ENCODE results near the gene POU6F2. TPM values are rescaled to one million over a fixed set of nuclear protein-coding genes. Genes with fewer than 3 reads are reported as not detected.
A peak's percentile ranks its signal among the peaks of the same experiment; 100 is the strongest.

POU6F2 gene
- total and polyA plus RNA-seq, 9 of the 15 experiments (the other 6 are each of a cell fraction or from before 2014, with no cell fraction given), result 0.29 to 1.5 (median 0.96) TPM

GRCh38 chr7:39240864-39241263, 263.2 kb downstream of the POU6F2 start:
- no peak for TF ChIP-seq CEBPG (CRISPR knock-in tag; IDR thresholded peaks at IDR 0.05)
- TF ChIP-seq CEBPG (tag; conservative IDR thresholded peaks at IDR 0.05 in 1 of 2, IDR thresholded peaks at IDR 0.05 in 1 of 2), result peak in 1 of 2 experiments; percentile 38; a peak in 1 of 4 replicates
- TF ChIP-seq RBM22 (IDR thresholded peaks at IDR 0.05; ENCODE audit: low read depth, low read length, poor library complexity, severe bottlenecking), result no peak
- BruUV-seq (replicated peaks), result no TSS peak
- no peaks in the 10 kb centered on the region for H3K79me2 ChIP-seq (ENCODE audit: control insufficient read depth, insufficient read depth, low read length)
- 2% methylated on average over 3 of the region's 3 CpGs for WGBS (ENCODE audit: insufficient coverage, low coverage, missing lambda C conversion rate)
- no peak overlapping the region for H3K9ac ChIP-seq (ENCODE audit: insufficient read depth in 1 of 2, low read depth in 2 of 2, low read length in 2 of 2)
- intact Hi-C loops (cut with micrococcal nuclease) (no loop called here), in situ Hi-C loops (cut with MboI) (no loop called here)
- H3K27me3 ChIP-seq (ENCODE audit: control insufficient read depth in 2 of 2, insufficient read depth in 2 of 2, low read length in 2 of 2), result no peaks in the 10 kb centered on the region; a peak in 2 of 5 replicates
- ATAC-seq (no peak), FAIRE-seq (no peak), DNase-seq (ENCODE audit: extremely low read depth in 1 of 4, low spot score in 3 of 4) (no peak)
- peaks cover 0 to 6% of the 10 kb centered on the region in 2 experiments; a peak in 2 of 5 replicates for H3K4me1 ChIP-seq (replicated peaks in 1 of 2; ENCODE audit: control insufficient read depth in 2 of 2, insufficient read depth in 2 of 2, low read length in 2 of 2)
- POLR2A ChIA-PET, result interaction anchor here (1.5 kb wide), 1 partner anchor 17 kb away, joined by 4 read pairs; no protein-coding TSS in a partner anchor
- no peak overlapping the region for H3K27ac ChIP-seq (ENCODE audit: extremely low read depth, low read depth, low read length)
- CTCF ChIA-PET (ENCODE audit: low intra/inter-chr PET ratio), result no interaction called here
- no peak overlapping the region for H3K4me3 ChIP-seq
- no peaks in the 10 kb centered on the region for H3K9me1 ChIP-seq (ENCODE audit: control insufficient read depth, insufficient read depth, low read length)
- no peaks in the 10 kb centered on the region for H3K9me3 ChIP-seq (replicated peaks; ENCODE audit: control insufficient read depth, insufficient read depth, low read depth, low read length)
- no peaks in the 10 kb centered on the region for H4K20me1 ChIP-seq (replicated peaks; ENCODE audit: control insufficient read depth, insufficient read depth, low read length)
- no peak overlapping the region for H3K4me2 ChIP-seq (ENCODE audit: insufficient read depth, low read length)
- no peaks in the 10 kb centered on the region for H3K36me3 ChIP-seq (ENCODE audit: control insufficient read depth, insufficient read depth, low read length)
- no peak overlapping the region for H2AFZ ChIP-seq (ENCODE audit: low read depth, low read length)

DNA sequence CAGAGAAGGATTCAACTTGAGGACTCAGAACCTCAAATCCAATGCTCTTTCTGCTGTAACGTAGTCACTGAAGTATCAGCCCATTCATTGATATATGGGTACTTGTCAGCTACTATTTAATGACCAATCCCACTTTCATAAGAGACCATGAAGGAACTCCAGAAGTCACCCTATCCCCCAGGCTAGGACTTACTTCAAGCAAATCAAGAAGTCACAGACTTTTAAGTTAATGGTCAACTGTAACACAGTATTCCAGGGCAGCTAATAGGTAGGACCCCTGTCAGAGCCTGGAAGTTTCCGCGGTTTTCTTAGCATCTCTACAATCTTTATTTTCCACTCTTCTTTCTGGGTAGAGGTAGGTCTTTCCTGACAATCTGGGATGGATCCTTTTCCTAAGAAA, 269.9 kb downstream of the POU6F2 start:
- H3K27me3 ChIP-seq (ENCODE audit: control insufficient read depth in 2 of 2, insufficient read depth in 2 of 2, low read length in 2 of 2), result peaks cover 0 to 13% of the 10 kb centered on the region in 2 experiments; a peak in 3 of 5 replicates
- H3K4me1 ChIP-seq (replicated peaks in 1 of 2; ENCODE audit: control insufficient read depth in 2 of 2, insufficient read depth in 2 of 2, low read length in 2 of 2), result no peaks in the 10 kb centered on the region
- ChIA-PET CTCF (ENCODE audit: low intra/inter-chr PET ratio) (no interaction called here), POLR2A (interaction anchor here (0.7 to 0.9 kb wide), 2 partner anchors 10 to 1117 kb away, joined by 3 read pairs; no protein-coding TSS in a partner anchor)
- H3K9me1 ChIP-seq (ENCODE audit: control insufficient read depth, insufficient read depth, low read length), result no peaks in the 10 kb centered on the region
- no peak overlapping the region for H3K4me2 ChIP-seq (ENCODE audit: insufficient read depth, low read length)
- FAIRE-seq, result no peak
- H4K20me1 ChIP-seq (replicated peaks; ENCODE audit: control insufficient read depth, insufficient read depth, low read length), result no peaks in the 10 kb centered on the region
- H3K36me3 ChIP-seq (ENCODE audit: control insufficient read depth, insufficient read depth, low read length), result no peaks in the 10 kb centered on the region
- no peak overlapping the region for H2AFZ ChIP-seq (ENCODE audit: low read depth, low read length)
- no peak for ATAC-seq
- no peak overlapping the region for H3K9ac ChIP-seq (ENCODE audit: insufficient read depth in 1 of 2, low read depth in 2 of 2, low read length in 2 of 2)
- no peak overlapping the region for H3K27ac ChIP-seq (ENCODE audit: extremely low read depth, low read depth, low read length)
- intact Hi-C loops (cut with micrococcal nuclease) (no loop called here), in situ Hi-C loops (cut with MboI) (no loop called here)
- BruUV-seq (replicated peaks), result no TSS peak
- no peak for DNase-seq (ENCODE audit: extremely low read depth in 1 of 4, low spot score in 3 of 4)
- H3K4me3 ChIP-seq, result no peak overlapping the region
- no peaks in the 10 kb centered on the region for H3K79me2 ChIP-seq (ENCODE audit: control insufficient read depth, insufficient read depth, low read length)
- 2% methylated on average over 3 of the region's 3 CpGs for WGBS (ENCODE audit: insufficient coverage, low coverage, missing lambda C conversion rate)
- H3K9me3 ChIP-seq (replicated peaks; ENCODE audit: control insufficient read depth, insufficient read depth, low read depth, low read length), result no peaks in the 10 kb centered on the region
- no peak for TF ChIP-seq NELFE (IDR thresholded peaks at IDR 0.05; ENCODE audit: insufficient read depth, insufficient read length)
